B cell (primary cell): ENCODE data around the gene HTR3A. TPM values are rescaled to one million over a fixed set of nuclear protein-coding genes. Genes with fewer than 3 reads are reported as not detected.

ENCODE experiments used
- ATAC-seq: fragments of 200-7000 bp; cut with Tn5 transposase; one replicate; pipeline ENCODE4 v1.10.0; 2021; ENCODE audit warnings: low read depth, mild to moderate bottlenecking, moderate number of reproducible peaks, moderate library complexity
- CTCF ChIA-PET: fragments of 350-600 bp; sonication (Branson Sonifier 250); formaldehyde crosslinking; loops from one replicate; lab custom pipeline; 2021; ENCODE audit warnings: antibody characterized with exemption, inconsistent platforms; lab: Charles Lee
- POLR2A ChIA-PET: fragments of 350-600 bp; sonication (Branson Sonifier 250); formaldehyde crosslinking; loops from one replicate; lab custom pipeline; 2021; ENCODE audit warnings: antibody characterized with exemption; lab: Charles Lee
- DNase-seq: peaks from one replicate; pipeline ENCODE4 v3.0.0; 2013
- H2AFZ ChIP-seq: 2 replicates; pipeline ENCODE4 v1.6.1; 2012; ENCODE audit warnings: mild to moderate bottlenecking, low read depth, low read length; ENCODE audit not compliant: insufficient read depth, poor library complexity, severe bottlenecking
- H3K27ac ChIP-seq, 2 donors: 1 replicate in 1 of 2; 2 replicates in 1 of 2; pipeline ENCODE4 v1.5.1; 2012 to 2013; ENCODE audit warnings: low read length in 2 of 2, mild to moderate bottlenecking in 2 of 2, moderate library complexity in 1 of 2
- H3K27me3 ChIP-seq, 4 experiments: fragments of 200-600 bp in 1 of 4; sonication (generic) in 1 of 4; replicated peaks in 1 of 4; 1 replicate in 2 of 4; 2 replicates in 2 of 4; pipeline versions ENCODE4 v1.6.1 to v1.7.0; 2013 to 2016; ENCODE audit warnings: low read length in 3 of 4, mild to moderate bottlenecking in 2 of 4, mixed read lengths in 1 of 4, moderate library complexity in 1 of 4; ENCODE audit not compliant: insufficient read depth in 4 of 4, control insufficient read depth in 3 of 4; ENCODE audit errors: control extremely low read depth in 1 of 4
- H3K36me3 ChIP-seq, 2 experiments: replicated peaks in 1 of 2; 1 replicate in 1 of 2; 2 replicates in 1 of 2; pipeline versions ENCODE4 v1.6.1 to v1.7.1; 2013; ENCODE audit warnings: low read length in 1 of 2; ENCODE audit not compliant: insufficient read depth in 2 of 2, control insufficient read depth in 1 of 2; ENCODE audit errors: control extremely low read depth in 1 of 2, extremely low read depth in 1 of 2
- H3K4me1 ChIP-seq, 2 donors: fragments of 200-600 bp in 1 of 2; sonication (generic) in 1 of 2; 1 replicate in 1 of 2; 2 replicates in 1 of 2; pipeline versions ENCODE4 v1.5.1 to v1.6.1; 2013 to 2017; ENCODE audit warnings: low read length in 2 of 2; ENCODE audit not compliant: control insufficient read depth in 2 of 2, insufficient read depth in 2 of 2
- H3K4me2 ChIP-seq: replicated peaks from 2 replicates; pipeline ENCODE3; 2012; ENCODE audit warnings: mild to moderate bottlenecking, low read depth, low read length; ENCODE audit not compliant: poor library complexity, severe bottlenecking
- H3K4me3 ChIP-seq, 5 experiments: fragments of 200-600 bp in 1 of 5; sonication (generic) in 1 of 5; 1 replicate in 3 of 5; 2 replicates in 2 of 5; pipeline versions ENCODE4 v1.5.1 to v1.7.0; 2011 to 2016; ENCODE audit warnings: low read length in 4 of 5, mild to moderate bottlenecking in 4 of 5, low read depth in 2 of 5, control low read depth in 1 of 5, moderate library complexity in 1 of 5; ENCODE audit not compliant: insufficient read depth in 1 of 5; ENCODE audit errors: control extremely low read depth in 1 of 5, extremely low read depth in 1 of 5
- H3K79me2 ChIP-seq: fragments of 200-600 bp; sonication (generic); one replicate; pipeline ENCODE4 v1.6.0; 2016; ENCODE audit warnings: low read length; ENCODE audit not compliant: control insufficient read depth, insufficient read depth
- H3K9ac ChIP-seq: fragments of 200-600 bp; sonication (generic); 2 replicates; pipeline ENCODE4 v1.6.1; 2017; ENCODE audit warnings: mild to moderate bottlenecking, low read length, moderate library complexity
- H3K9me3 ChIP-seq, 3 donors: one replicate each; pipeline versions ENCODE4 v1.6.1 to v1.7.1; 2013; ENCODE audit warnings: low read length in 2 of 3; ENCODE audit not compliant: control insufficient read depth in 2 of 3, insufficient read depth in 1 of 3; ENCODE audit errors: control extremely low read depth in 1 of 3
- H4K20me1 ChIP-seq: 2 replicates; pipeline ENCODE4 v1.6.0; 2012; ENCODE audit warnings: mild to moderate bottlenecking, low read length; ENCODE audit not compliant: insufficient read depth, control insufficient read depth, poor library complexity, severe bottlenecking
- H3K27ac Mint-ChIP-seq: one replicate; pipeline ENCODE4 v1.8.0; 2021; ENCODE audit warnings: mixed read lengths
- H3K27me3 Mint-ChIP-seq: one replicate; pipeline ENCODE4 v1.8.0; 2021; ENCODE audit warnings: mixed read lengths
- H3K4me1 Mint-ChIP-seq: one replicate; pipeline ENCODE4 v1.8.0; 2021; ENCODE audit warnings: mixed read lengths
- H3K4me3 Mint-ChIP-seq: one replicate; pipeline ENCODE4 v1.8.0; 2021; ENCODE audit warnings: mixed read lengths
- H3K9me3 Mint-ChIP-seq: one replicate; pipeline ENCODE4 v1.8.0; 2022; ENCODE audit warnings: mixed read lengths; ENCODE audit not compliant: insufficient read depth
- CTCF ChIP-seq: fragments of 200-600 bp; IDR thresholded peaks from one replicate; pipeline ENCODE4 v1.8.0; 2022; ENCODE audit warnings: antibody characterized with exemption, mild to moderate bottlenecking
- EZH2 ChIP-seq: IDR thresholded peaks from 2 replicates; pipeline ENCODE4 v1.6.1; 2012; ENCODE audit warnings: borderline replicate concordance, low read depth, mild to moderate bottlenecking, moderate library complexity, low read length; ENCODE audit not compliant: insufficient read depth, poor library complexity, severe bottlenecking
- WGBS: methylation state at CpG from one replicate; pipeline ENCODE4 v1.1.5; 2013; ENCODE audit warnings: missing lambda C conversion rate; ENCODE audit not compliant: insufficient coverage; 5-methylcytosine and 5-hydroxymethylcytosine counted together
- intact Hi-C: fragments of 100-400 bp; cut with micrococcal nuclease; formaldehyde crosslinking; loops from one replicate; pipeline ENCODE4 v1.10.0; 2022
- polyA plus RNA-seq: library from polyadenylated mRNA; depleted of rRNA; stranded (reverse); fragments of >200 nt; gene quantifications from 2 replicates; pipeline ENCODE4 v1.2.3, GENCODE V29; 2012
- total RNA-seq, 2 donors: library from RNA; stranded (reverse); fragments of 120-200 nt in 1 of 2; gene quantifications; 1 replicate in 1 of 2; 2 replicates in 1 of 2; pipeline versions ENCODE4 v1.2.3 to v1.2.4, GENCODE V29; 2013 to 2022

Gene HTR3A
- total and polyA plus RNA-seq, 2 donors (not counting 1 experiment from before 2014, with no cell fraction given): 8.1 to 16.1 TPM

DNA sequence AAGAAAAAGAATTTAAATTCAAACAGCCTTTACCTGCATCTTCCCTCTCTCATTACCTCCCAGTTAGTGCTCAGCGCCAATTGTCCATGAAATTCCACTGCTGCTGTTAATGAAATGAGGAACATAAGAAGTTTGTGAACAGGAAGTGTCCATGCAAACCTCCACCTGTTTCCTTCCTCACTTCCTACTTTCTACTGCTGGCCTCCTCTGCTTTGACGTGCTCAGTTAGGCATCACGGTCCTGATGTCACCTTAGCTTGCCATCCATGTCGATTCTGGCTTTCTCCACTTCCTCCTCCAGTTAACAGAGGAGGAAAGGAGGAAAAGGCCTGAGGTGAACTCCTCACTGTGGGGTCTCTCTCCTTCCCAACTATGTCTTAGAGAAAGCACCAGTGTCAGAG lies 26.9 kb upstream of the HTR3A start:
- Histone ChIP-seq H3K4me2 (peak overlapping the region; percentile 32), H3K27me3 (peaks cover 0 to 3% (median 0%) of the 10 kb centered on the region in 4 experiments), H3K9ac (no peak overlapping the region), H3K79me2 (no peaks in the 10 kb centered on the region), H3K9me3 (no peaks in the 10 kb centered on the region), H3K4me1 (peaks cover 26 to 42% of the 10 kb centered on the region in 2 donors), H2AFZ (no peak overlapping the region), H3K27ac (peak overlapping the region; percentile 48 to 59), H3K4me3 (no peak overlapping the region), H4K20me1 (no peaks in the 10 kb centered on the region), H3K36me3 (no peaks in the 10 kb centered on the region)
- Mint-ChIP-seq H3K4me3 (peak overlapping the region; percentile 62), H3K4me1 (peaks cover 32% of the 10 kb centered on the region), H3K27ac (peak overlapping the region; percentile 80), H3K9me3 (no peaks in the 10 kb centered on the region), H3K27me3 (peaks cover 7% of the 10 kb centered on the region)
- ATAC-seq: peak; percentile 54
- no CpG with 5 or more reads among the region's 4 CpGs for WGBS
- intact Hi-C loops: loop anchor here (2.0 kb wide), 1 partner anchor 29 kb away; no protein-coding TSS in a partner anchor
- POLR2A ChIA-PET: no interaction called here
- CTCF ChIA-PET: interaction anchor here (1.2 to 2.1 kb wide), 2 partner anchors 11 to 29 kb away, joined by 3 to 7 read pairs; no protein-coding TSS in a partner anchor
- TF ChIP-seq CTCF: no peak
- no peak for TF ChIP-seq EZH2
- DNase-seq: peak; percentile 69

- Histone ChIP-seq H4K20me1 (no peaks in the 10 kb centered on the region), H3K4me3 (no peak overlapping the region), H3K4me2 (no peak overlapping the region), H3K79me2 (no peaks in the 10 kb centered on the region), H3K9ac (no peak overlapping the region), H3K36me3 (no peaks in the 10 kb centered on the region), H3K27ac (no peak overlapping the region), H3K27me3 (peaks cover 0 to 4% (median 2%) of the 10 kb centered on the region in 4 experiments), H3K4me1 (peaks cover 26 to 34% of the 10 kb centered on the region in 2 donors), H2AFZ (no peak overlapping the region), H3K9me3 (no peaks in the 10 kb centered on the region)
- Mint-ChIP-seq H3K27ac (no peak overlapping the region), H3K4me3 (no peak overlapping the region), H3K4me1 (peaks cover 28% of the 10 kb centered on the region), H3K27me3 (peaks cover 7% of the 10 kb centered on the region), H3K9me3 (no peaks in the 10 kb centered on the region)
- ChIA-PET POLR2A (interaction anchor here (0.7 kb wide), 1 partner anchor 37 kb away, joined by 7 read pairs; no protein-coding TSS in a partner anchor), CTCF (no interaction called here)
- no peak for DNase-seq
- no peak for TF ChIP-seq EZH2
- TF ChIP-seq CTCF: no peak
- intact Hi-C loops: loop anchor here (2.0 kb wide), 1 partner anchor 27 kb away; no protein-coding TSS in a partner anchor
- 88% methylated on average over 4 of the region's 4 CpGs for WGBS
- ATAC-seq: no peak
Measured at GRCh38 chr11:113949891-113950290, 25.0 kb upstream of the HTR3A start.
